Thoracic aorta (tissue), 2 donors: ENCODE measurements around the gene GSTM4. TPM values are rescaled to one million over a fixed set of nuclear protein-coding genes. Genes with fewer than 3 reads are reported as not detected.

ENCODE experiments used
- ATAC-seq: fragments of 150-250 bp; one replicate; pipeline ENCODE4 v1.8.0; 2017; ENCODE audit warnings: low read depth; ENCODE audit not compliant: insufficient number of reproducible peaks, low FRiP score
- DNase-seq: peaks from one replicate; pipeline ENCODE4 v3.0.0-alpha.2; 2020; ENCODE audit warnings: low spot score
- H3K27ac ChIP-seq, 2 donors: fragments of 200-600 bp; sonication (generic); 1 replicate in 1 of 2; 2 replicates in 1 of 2; pipeline ENCODE4 v1.5.1; 2016; ENCODE audit warnings: mild to moderate bottlenecking in 2 of 2, moderate library complexity in 2 of 2
- H3K27me3 ChIP-seq: fragments of 200-600 bp; sonication (generic); replicated peaks from 2 replicates; pipeline ENCODE4 v1.6.0; 2016; ENCODE audit warnings: mild to moderate bottlenecking; ENCODE audit not compliant: insufficient read depth
- H3K36me3 ChIP-seq: fragments of 200-600 bp; sonication (generic); one replicate; pipeline ENCODE4 v1.5.1; 2016
- H3K4me1 ChIP-seq, 2 donors: fragments of 200-600 bp; sonication (generic); 1 replicate in 1 of 2; 2 replicates in 1 of 2; pipeline versions ENCODE4 v1.5.1 to v1.6.0; 2016; ENCODE audit warnings: low read depth in 2 of 2, mild to moderate bottlenecking in 1 of 2; ENCODE audit not compliant: control insufficient read depth in 1 of 2
- H3K4me3 ChIP-seq: fragments of 200-600 bp; sonication (generic); 2 replicates; pipeline ENCODE4 v1.5.1; 2016; ENCODE audit warnings: mild to moderate bottlenecking
- H3K9me3 ChIP-seq: fragments of 200-600 bp; sonication (generic); 2 replicates; pipeline ENCODE4 v1.5.1; 2016
- total RNA-seq, 2 donors: library from RNA; depleted of rRNA; stranded (reverse); fragments of >200 nt; gene quantifications; one replicate each; pipeline versions ENCODE4 v1.1.0 to v1.2.3, GENCODE V29; 2016
- TF ChIP-seq, protein P1 (sequence below): fragments of 200-600 bp; sonication (generic); IDR thresholded peaks from one replicate; pipeline ENCODE4 v1.5.1; 2019; ENCODE audit warnings: antibody characterized with exemption

The GSTM4 gene
- total RNA-seq, 2 donors from 2014 or later: 15.7 to 28.4 TPM

DNA sequence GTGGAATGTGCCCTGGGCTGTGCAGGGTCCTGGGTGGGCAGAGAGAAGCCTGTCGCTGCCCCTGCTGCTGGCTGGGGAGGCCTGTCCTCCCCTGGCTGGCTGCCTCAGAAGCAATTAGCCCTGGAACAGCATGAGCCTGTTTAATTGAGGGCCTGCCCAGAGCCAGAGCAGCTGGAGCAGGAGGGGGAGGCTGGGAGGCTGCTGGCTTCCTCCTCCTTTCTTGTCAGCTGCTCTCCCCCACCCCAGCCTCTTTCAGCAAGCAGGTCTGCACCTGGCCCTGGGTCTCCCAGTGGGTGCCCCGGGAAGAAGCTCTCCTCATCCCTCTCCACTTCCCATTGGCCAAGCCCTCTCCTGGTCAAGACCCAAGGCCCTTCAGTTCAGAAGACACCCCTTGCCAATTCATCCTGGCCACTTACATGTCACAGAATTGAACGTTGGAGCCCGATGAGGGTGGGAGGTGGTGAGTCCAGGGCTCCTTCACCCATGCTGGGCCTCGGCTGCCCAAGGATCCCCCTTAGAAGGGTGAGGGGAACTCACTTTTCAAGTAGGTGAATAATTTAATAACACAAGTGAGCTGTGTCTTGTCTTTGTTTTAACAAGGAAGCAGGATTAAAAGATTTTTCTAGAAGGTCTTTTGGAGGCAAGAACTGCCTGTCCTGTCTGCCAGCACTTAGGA is 23.1 kb upstream of the GSTM4 start:
- Histone ChIP-seq H3K27ac (no peak overlapping the region), H3K36me3 (peaks cover 35% of the 10 kb centered on the region), H3K4me1 (peaks cover 4 to 6% of the 10 kb centered on the region in 2 donors), H3K4me3 (no peak overlapping the region), H3K27me3 (no peaks in the 10 kb centered on the region), H3K9me3 (no peaks in the 10 kb centered on the region)
- TF ChIP-seq, protein P1, sequence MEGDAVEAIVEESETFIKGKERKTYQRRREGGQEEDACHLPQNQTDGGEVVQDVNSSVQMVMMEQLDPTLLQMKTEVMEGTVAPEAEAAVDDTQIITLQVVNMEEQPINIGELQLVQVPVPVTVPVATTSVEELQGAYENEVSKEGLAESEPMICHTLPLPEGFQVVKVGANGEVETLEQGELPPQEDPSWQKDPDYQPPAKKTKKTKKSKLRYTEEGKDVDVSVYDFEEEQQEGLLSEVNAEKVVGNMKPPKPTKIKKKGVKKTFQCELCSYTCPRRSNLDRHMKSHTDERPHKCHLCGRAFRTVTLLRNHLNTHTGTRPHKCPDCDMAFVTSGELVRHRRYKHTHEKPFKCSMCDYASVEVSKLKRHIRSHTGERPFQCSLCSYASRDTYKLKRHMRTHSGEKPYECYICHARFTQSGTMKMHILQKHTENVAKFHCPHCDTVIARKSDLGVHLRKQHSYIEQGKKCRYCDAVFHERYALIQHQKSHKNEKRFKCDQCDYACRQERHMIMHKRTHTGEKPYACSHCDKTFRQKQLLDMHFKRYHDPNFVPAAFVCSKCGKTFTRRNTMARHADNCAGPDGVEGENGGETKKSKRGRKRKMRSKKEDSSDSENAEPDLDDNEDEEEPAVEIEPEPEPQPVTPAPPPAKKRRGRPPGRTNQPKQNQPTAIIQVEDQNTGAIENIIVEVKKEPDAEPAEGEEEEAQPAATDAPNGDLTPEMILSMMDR: no peak
- no peak for DNase-seq
- no peak for ATAC-seq

DNA sequence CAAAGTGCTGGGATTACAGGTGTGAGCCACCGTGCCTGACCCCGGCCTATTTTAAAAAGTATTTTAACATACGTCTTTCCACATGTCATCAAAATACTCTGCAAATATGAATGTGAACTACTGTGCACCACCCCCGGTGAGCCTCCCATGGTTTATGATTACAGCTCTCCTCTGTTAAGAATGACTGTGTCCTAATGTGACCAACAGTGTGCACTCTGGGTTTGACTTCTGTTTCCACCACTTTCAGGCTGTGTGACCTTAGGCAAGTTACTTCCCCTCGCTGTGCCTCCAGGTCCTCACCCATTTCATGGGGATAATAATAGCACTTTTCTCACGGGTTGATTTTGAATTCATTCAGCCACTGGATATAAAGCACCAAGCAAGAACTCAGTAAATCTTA is 21.6 kb upstream of the GSTM4 start:
- H3K9me3 ChIP-seq: no peaks in the 10 kb centered on the region
- H3K27ac ChIP-seq: no peak overlapping the region
- no peaks in the 10 kb centered on the region for H3K27me3 ChIP-seq
- DNase-seq (no peak), ATAC-seq (no peak)
- TF ChIP-seq, protein P1: no peak
- H3K4me3 ChIP-seq: no peak overlapping the region
- H3K4me1 ChIP-seq: peaks cover 4 to 6% of the 10 kb centered on the region in 2 donors
- H3K36me3 ChIP-seq: peaks cover 20% of the 10 kb centered on the region

DNA sequence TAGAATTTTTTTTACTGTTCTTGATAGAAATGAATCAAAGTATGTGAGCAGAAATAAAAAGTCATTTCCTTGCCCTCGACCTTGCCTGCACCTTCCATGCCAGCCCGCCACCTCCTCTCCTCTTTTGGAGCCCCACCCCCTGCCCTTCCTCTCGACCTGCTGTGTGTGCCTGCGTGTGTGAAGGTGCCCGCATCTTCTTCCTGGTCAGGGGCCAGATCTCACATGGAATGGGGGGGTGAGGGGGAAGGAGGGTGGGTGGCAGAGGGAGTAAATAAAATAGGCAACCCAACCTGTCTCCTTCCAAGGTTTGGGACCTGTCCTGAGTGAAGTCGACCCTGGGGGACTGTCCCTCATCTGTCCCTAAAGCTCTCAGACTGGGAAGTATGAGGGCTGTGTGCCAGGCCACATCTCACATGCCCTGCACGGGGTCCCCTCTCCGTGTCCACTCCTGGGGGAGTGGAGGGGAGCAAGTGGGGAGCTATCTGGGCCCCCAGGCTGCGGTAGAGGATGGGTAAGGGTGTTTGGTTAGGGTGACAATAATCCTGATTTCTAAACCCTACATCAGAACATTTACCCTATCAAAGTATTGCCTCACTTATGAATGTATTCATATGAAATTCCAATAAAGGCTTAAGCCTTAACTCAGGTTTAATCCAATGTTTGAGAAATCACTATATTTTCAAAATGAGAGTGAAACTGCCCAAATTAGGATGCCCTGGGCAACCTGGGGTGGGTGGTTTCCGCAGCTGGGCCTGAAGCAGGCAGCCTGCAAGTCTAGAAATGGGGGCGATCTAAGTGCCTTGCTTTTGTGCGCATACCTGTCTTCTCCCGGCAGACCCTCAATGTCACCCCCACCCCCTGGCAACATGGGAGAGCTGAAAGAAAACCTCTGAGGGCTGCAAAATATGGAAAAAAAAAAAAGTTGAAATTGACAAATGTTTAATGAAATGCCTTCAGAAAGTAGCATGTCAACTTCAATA is 20.8 kb upstream of the GSTM4 start:
- no peaks in the 10 kb centered on the region for H3K27me3 ChIP-seq
- peaks cover 4 to 6% of the 10 kb centered on the region in 2 donors for H3K4me1 ChIP-seq
- no peak for DNase-seq

DNA sequence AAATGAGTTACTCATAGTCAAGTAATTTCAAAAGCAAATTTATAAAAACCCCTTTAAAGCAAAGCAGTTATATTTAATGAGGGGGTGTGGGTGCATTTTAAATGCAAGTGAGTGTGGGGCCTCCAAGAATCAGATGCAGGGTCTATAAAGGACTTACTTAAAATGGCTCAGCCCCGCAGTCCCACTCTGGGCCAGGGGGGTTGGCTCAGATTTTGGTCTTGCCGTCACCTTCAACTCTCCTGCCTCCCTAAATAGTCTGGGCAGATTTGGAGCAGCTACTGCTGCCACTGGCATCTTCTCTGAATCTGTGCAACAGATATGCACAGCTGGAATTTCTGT is 20.1 kb upstream of the GSTM4 start:
- Histone ChIP-seq H3K36me3 (peaks cover 8% of the 10 kb centered on the region), H3K27me3 (no peaks in the 10 kb centered on the region), H3K9me3 (no peaks in the 10 kb centered on the region), H3K27ac (no peak overlapping the region), H3K4me1 (peaks cover 4 to 6% of the 10 kb centered on the region in 2 donors), H3K4me3 (no peak overlapping the region)
- DNase-seq (no peak), ATAC-seq (no peak)
- TF ChIP-seq, protein P1: no peak

More for the DNA sequence above, 20.8 kb upstream of the GSTM4 start:
- no peak for ATAC-seq
- TF ChIP-seq, protein P1: no peak
- H3K9me3 ChIP-seq: no peaks in the 10 kb centered on the region
- H3K27ac ChIP-seq: no peak overlapping the region
- peaks cover 12% of the 10 kb centered on the region for H3K36me3 ChIP-seq
- no peak overlapping the region for H3K4me3 ChIP-seq
